Lung microvascular endothelial cell (primary cell): ENCODE results near the gene TCHP. TPM values are rescaled to one million over a fixed set of nuclear protein-coding genes. Genes with fewer than 3 reads are reported as not detected.
"Not testable (repeated sequence)": the region's sequence is repeated elsewhere in the genome, so short reads cannot be mapped to it uniquely, and the experiment has no call there.

Experiments used
- DNase-seq, 2 donors: peaks; one replicate each; pipeline versions ENCODE4 v3.0.0 to v3.0.0-alpha.2; 2010; ENCODE audit warnings: low read depth in 2 of 2
- total RNA-seq: library from RNA; depleted of rRNA; stranded (reverse); fragments of >200 nt; gene quantifications from 2 replicates; pipeline ENCODE4 v1.2.1, GENCODE V29; 2014

Gene TCHP
- 4.6 and 5.8 TPM in 2 replicates for total RNA-seq

GRCh38 chr12:109899783-109900751 is at the start of gene TCHP:
TCHP (plus strand) TSS chr12:109900274; CDS start chr12:109903027, 2,753 bp downstream.
- DNase-seq = peak; percentile 91 to 96

- DNase-seq = not testable (repeated sequence)
Observed at GRCh38 chr12:109850518-109850917, 49.6 kb upstream of the TCHP start.

GRCh38 chr12:109855377-109855776 is 44.7 kb upstream of the TCHP start:
- DNase-seq = no peak

GRCh38 chr12:109857715-109858114 is 42.4 kb upstream of the TCHP start:
- no peak for DNase-seq

GRCh38 chr12:109858764-109859163 is 41.3 kb upstream of the TCHP start:
- no peak for DNase-seq

GRCh38 chr12:109860977-109861376 is 39.1 kb upstream of the TCHP start:
- DNase-seq = no peak

- no peak for DNase-seq
Observed at GRCh38 chr12:109861689-109862314, 38.3 kb upstream of the TCHP start.

- not testable (repeated sequence) for DNase-seq
Observed at GRCh38 chr12:109862491-109862890, 37.6 kb upstream of the TCHP start.

GRCh38 chr12:109863847-109864712 is 36.0 kb upstream of the TCHP start:
- DNase-seq = peak; percentile 37 to 50

- no peak for DNase-seq
Observed at GRCh38 chr12:109864916-109865315, 35.2 kb upstream of the TCHP start.

- peak in 1 of 2 donors; percentile 42 for DNase-seq
Observed at GRCh38 chr12:109868182-109869051, 31.7 kb upstream of the TCHP start.

GRCh38 chr12:109870648-109871047 is 29.4 kb upstream of the TCHP start:
- peak in 1 of 2 donors; percentile 71 for DNase-seq

GRCh38 chr12:109871668-109872314 is 28.3 kb upstream of the TCHP start:
- DNase-seq = no peak

- no peak for DNase-seq
Observed at GRCh38 chr12:109873653-109874052, 26.4 kb upstream of the TCHP start.

GRCh38 chr12:109875572-109876131 is 24.4 kb upstream of the TCHP start:
- DNase-seq = no peak

GRCh38 chr12:109876406-109876805 is 23.7 kb upstream of the TCHP start:
- DNase-seq = no peak

- no peak for DNase-seq
Observed at GRCh38 chr12:109877504-109878246, 22.4 kb upstream of the TCHP start.

- no peak for DNase-seq
Observed at GRCh38 chr12:109878247-109878625, 21.8 kb upstream of the TCHP start.

GRCh38 chr12:109878749-109879148 is 21.3 kb upstream of the TCHP start:
- DNase-seq = no peak
